ENCODE data around the gene STAT1.
A peak's percentile ranks its signal among the peaks of the same experiment; 100 is the strongest.
"Not testable (repeated sequence)": the region's sequence is repeated elsewhere in the genome, so short reads cannot be mapped to it uniquely, and the experiment has no call there.

The STAT1 gene

GRCh38 chr2:190999949-191000665 is 13.9 kb downstream of the STAT1 start:
- Histone ChIP-seq H3K36me3 (ENCODE audit: control insufficient read depth, insufficient read depth, low read length) (peaks cover 15% of the 10 kb centered on the region), H3K9ac (ENCODE audit: low read length) (no peak overlapping the region), H3K27ac (ENCODE audit: low read depth, low read length) (no peak overlapping the region), H3K27me3 (ENCODE audit: control insufficient read depth, insufficient read depth, low read length) (no peaks in the 10 kb centered on the region), H3K4me1 (ENCODE audit: control insufficient read depth, insufficient read depth, low read length) (no peaks in the 10 kb centered on the region), H3K4me3 (ENCODE audit: low read length) (no peak overlapping the region)

GRCh38 chr2:190999058-190999457 is 14.9 kb downstream of the STAT1 start:
- Histone ChIP-seq H3K36me3 (ENCODE audit: control insufficient read depth, insufficient read depth, low read length) (peaks cover 18% of the 10 kb centered on the region), H3K4me3 (ENCODE audit: low read length) (no peak overlapping the region), H3K27me3 (ENCODE audit: control insufficient read depth, insufficient read depth, low read length) (no peaks in the 10 kb centered on the region), H3K9ac (ENCODE audit: low read length) (no peak overlapping the region), H3K4me1 (ENCODE audit: control insufficient read depth, insufficient read depth, low read length) (no peaks in the 10 kb centered on the region), H3K27ac (ENCODE audit: low read depth, low read length) (no peak overlapping the region)

- H3K27ac ChIP-seq (ENCODE audit: low read depth, low read length): peak overlapping the region; percentile 60
- no peaks in the 10 kb centered on the region for H3K27me3 ChIP-seq (ENCODE audit: control insufficient read depth, insufficient read depth, low read length)
- H3K4me1 ChIP-seq (ENCODE audit: control insufficient read depth, insufficient read depth, low read length): no peaks in the 10 kb centered on the region
- H3K36me3 ChIP-seq (ENCODE audit: control insufficient read depth, insufficient read depth, low read length): peaks cover 26% of the 10 kb centered on the region
- no peak overlapping the region for H3K9ac ChIP-seq (ENCODE audit: low read length)
- no peak overlapping the region for H3K4me3 ChIP-seq (ENCODE audit: low read length)
These were observed 16.4 kb downstream of the STAT1 start for GRCh38 chr2:190997526-190998113.

GRCh38 chr2:190996947-190997346 is 17.0 kb downstream of the STAT1 start:
- Histone ChIP-seq H3K4me3 (ENCODE audit: low read length) (no peak overlapping the region), H3K4me1 (ENCODE audit: control insufficient read depth, insufficient read depth, low read length) (no peaks in the 10 kb centered on the region), H3K27ac (ENCODE audit: low read depth, low read length) (peak overlapping the region; percentile 60), H3K9ac (ENCODE audit: low read length) (no peak overlapping the region), H3K27me3 (ENCODE audit: control insufficient read depth, insufficient read depth, low read length) (no peaks in the 10 kb centered on the region), H3K36me3 (ENCODE audit: control insufficient read depth, insufficient read depth, low read length) (peaks cover 31% of the 10 kb centered on the region)

- H3K27ac ChIP-seq (ENCODE audit: low read depth, low read length): no peak overlapping the region
- H3K9ac ChIP-seq (ENCODE audit: low read length): no peak overlapping the region
These were observed 17.5 kb downstream of the STAT1 start for GRCh38 chr2:190996338-190996946.

GRCh38 chr2:190995315-190995714 is 18.7 kb downstream of the STAT1 start:
- not testable (repeated sequence) for H3K4me3 ChIP-seq (ENCODE audit: low read length); H3K27me3 ChIP-seq (ENCODE audit: control insufficient read depth, insufficient read depth, low read length); H3K27ac ChIP-seq (ENCODE audit: low read depth, low read length); H3K4me1 ChIP-seq (ENCODE audit: control insufficient read depth, insufficient read depth, low read length); H3K9ac ChIP-seq (ENCODE audit: low read length)
- peaks cover 40% of the 10 kb centered on the region for H3K36me3 ChIP-seq (ENCODE audit: control insufficient read depth, insufficient read depth, low read length)

More at GRCh38 chr2:190996338-190996946, 17.5 kb downstream of the STAT1 start:
- Histone ChIP-seq H3K27me3 (ENCODE audit: control insufficient read depth, insufficient read depth, low read length) (no peaks in the 10 kb centered on the region), H3K4me3 (ENCODE audit: low read length) (no peak overlapping the region), H3K36me3 (ENCODE audit: control insufficient read depth, insufficient read depth, low read length) (peaks cover 31% of the 10 kb centered on the region), H3K4me1 (ENCODE audit: control insufficient read depth, insufficient read depth, low read length) (no peaks in the 10 kb centered on the region)

- H3K27ac ChIP-seq (ENCODE audit: low read depth, low read length): no peak overlapping the region
- peaks cover 46% of the 10 kb centered on the region for H3K36me3 ChIP-seq (ENCODE audit: control insufficient read depth, insufficient read depth, low read length)
- no peak overlapping the region for H3K9ac ChIP-seq (ENCODE audit: low read length)
- H3K4me3 ChIP-seq (ENCODE audit: low read length): no peak overlapping the region
- no peaks in the 10 kb centered on the region for H3K27me3 ChIP-seq (ENCODE audit: control insufficient read depth, insufficient read depth, low read length)
- no peaks in the 10 kb centered on the region for H3K4me1 ChIP-seq (ENCODE audit: control insufficient read depth, insufficient read depth, low read length)
These were observed 19.8 kb downstream of the STAT1 start for GRCh38 chr2:190994148-190994547.

GRCh38 chr2:190993292-190993643 is 20.7 kb downstream of the STAT1 start:
- no peak overlapping the region for H3K4me3 ChIP-seq (ENCODE audit: low read length)
- peaks cover 53% of the 10 kb centered on the region for H3K36me3 ChIP-seq (ENCODE audit: control insufficient read depth, insufficient read depth, low read length)
- no peaks in the 10 kb centered on the region for H3K27me3 ChIP-seq (ENCODE audit: control insufficient read depth, insufficient read depth, low read length)
- H3K4me1 ChIP-seq (ENCODE audit: control insufficient read depth, insufficient read depth, low read length): no peaks in the 10 kb centered on the region
- no peak overlapping the region for H3K9ac ChIP-seq (ENCODE audit: low read length)
- no peak overlapping the region for H3K27ac ChIP-seq (ENCODE audit: low read depth, low read length)

- H3K27ac ChIP-seq (ENCODE audit: low read depth, low read length): no peak overlapping the region
These were observed 23.8 kb downstream of the STAT1 start for GRCh38 chr2:190990132-190990531.

GRCh38 chr2:190988910-190989309 is 25.1 kb downstream of the STAT1 start:
- Histone ChIP-seq H3K4me3 (ENCODE audit: low read length) (no peak overlapping the region), H3K36me3 (ENCODE audit: control insufficient read depth, insufficient read depth, low read length) (peaks cover 69% of the 10 kb centered on the region), H3K4me1 (ENCODE audit: control insufficient read depth, insufficient read depth, low read length) (no peaks in the 10 kb centered on the region), H3K27me3 (ENCODE audit: control insufficient read depth, insufficient read depth, low read length) (no peaks in the 10 kb centered on the region), H3K27ac (ENCODE audit: low read depth, low read length) (no peak overlapping the region), H3K9ac (ENCODE audit: low read length) (no peak overlapping the region)

More at GRCh38 chr2:190990132-190990531, 23.8 kb downstream of the STAT1 start:
- Histone ChIP-seq H3K36me3 (ENCODE audit: control insufficient read depth, insufficient read depth, low read length) (peaks cover 66% of the 10 kb centered on the region), H3K4me3 (ENCODE audit: low read length) (no peak overlapping the region), H3K9ac (ENCODE audit: low read length) (no peak overlapping the region), H3K27me3 (ENCODE audit: control insufficient read depth, insufficient read depth, low read length) (no peaks in the 10 kb centered on the region), H3K4me1 (ENCODE audit: control insufficient read depth, insufficient read depth, low read length) (no peaks in the 10 kb centered on the region)

GRCh38 chr2:190987938-190988337 is 26.0 kb downstream of the STAT1 start:
- no peaks in the 10 kb centered on the region for H3K4me1 ChIP-seq (ENCODE audit: control insufficient read depth, insufficient read depth, low read length)
- peaks cover 65% of the 10 kb centered on the region for H3K36me3 ChIP-seq (ENCODE audit: control insufficient read depth, insufficient read depth, low read length)
- H3K9ac ChIP-seq (ENCODE audit: low read length): no peak overlapping the region
- no peak overlapping the region for H3K4me3 ChIP-seq (ENCODE audit: low read length)
- H3K27ac ChIP-seq (ENCODE audit: low read depth, low read length): no peak overlapping the region
- H3K27me3 ChIP-seq (ENCODE audit: control insufficient read depth, insufficient read depth, low read length): no peaks in the 10 kb centered on the region

- H3K4me3 ChIP-seq (ENCODE audit: low read length): no peak overlapping the region
- H3K9ac ChIP-seq (ENCODE audit: low read length): no peak overlapping the region
- H3K27me3 ChIP-seq (ENCODE audit: control insufficient read depth, insufficient read depth, low read length): no peaks in the 10 kb centered on the region
- H3K36me3 ChIP-seq (ENCODE audit: control insufficient read depth, insufficient read depth, low read length): peaks cover 61% of the 10 kb centered on the region
- H3K4me1 ChIP-seq (ENCODE audit: control insufficient read depth, insufficient read depth, low read length): no peaks in the 10 kb centered on the region
- H3K27ac ChIP-seq (ENCODE audit: low read depth, low read length): no peak overlapping the region
These were observed 26.9 kb downstream of the STAT1 start for GRCh38 chr2:190987116-190987515.

Data from rectal smooth muscle tissue (tissue), 1 donor.